ENCODE measurements around the gene ECT2.
A peak's percentile ranks its signal among the peaks of the same experiment; 100 is the strongest.
"Not testable (repeated sequence)": the region's sequence is repeated elsewhere in the genome, so short reads cannot be mapped to it uniquely, and the experiment has no call there.

The ECT2 gene

DNA sequence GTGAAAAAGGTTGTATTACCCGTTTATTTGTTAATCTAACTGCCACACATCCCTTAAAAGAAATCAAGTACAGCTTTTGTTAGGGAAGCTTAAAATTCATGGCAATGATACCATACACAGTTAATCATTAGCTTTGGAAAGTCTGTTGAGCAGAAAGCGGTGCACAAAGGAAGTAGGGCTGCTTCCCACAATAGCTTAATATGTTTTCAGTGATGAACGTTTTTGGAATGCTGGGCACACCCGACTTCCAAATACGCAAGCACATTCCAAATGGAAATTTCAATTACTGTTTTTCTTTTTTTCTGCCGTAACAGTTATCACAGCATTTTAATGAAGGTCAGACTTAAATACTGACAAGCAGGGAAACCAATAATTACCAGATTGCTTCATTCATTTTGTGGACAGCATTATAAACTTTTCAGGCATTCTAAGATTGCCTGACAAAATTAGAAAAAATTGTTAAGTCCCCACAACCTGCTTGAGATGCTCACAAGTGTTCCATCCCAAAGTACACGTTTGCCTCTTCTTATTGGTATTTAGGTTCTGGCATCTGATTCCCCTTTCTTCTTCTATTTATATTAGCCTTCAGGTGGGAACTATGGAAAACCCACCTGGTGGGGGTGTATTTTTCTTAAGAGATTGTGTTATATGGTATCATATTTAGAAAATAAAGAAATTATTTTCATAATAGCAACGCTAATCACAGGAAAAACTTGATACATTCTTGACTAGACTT is 1.1 kb upstream of the ECT2 start:
- peak; percentile 88 for DNase-seq

DNA sequence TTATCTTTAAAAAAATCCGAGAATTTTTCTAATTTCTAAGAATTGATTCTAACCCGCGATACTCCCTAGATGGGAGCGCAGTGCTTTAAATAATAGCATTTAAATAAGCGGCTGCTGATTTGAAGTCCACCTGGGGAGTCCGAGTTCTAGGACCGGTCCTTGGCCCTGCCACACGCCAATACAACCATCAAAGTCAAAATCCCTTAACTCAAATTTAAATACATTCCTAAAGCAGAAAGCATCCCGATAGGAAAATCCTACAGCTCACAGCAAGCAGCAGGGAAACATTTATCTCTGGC is 508 bp upstream of the ECT2 start:
- DNase-seq: no peak

DNA sequence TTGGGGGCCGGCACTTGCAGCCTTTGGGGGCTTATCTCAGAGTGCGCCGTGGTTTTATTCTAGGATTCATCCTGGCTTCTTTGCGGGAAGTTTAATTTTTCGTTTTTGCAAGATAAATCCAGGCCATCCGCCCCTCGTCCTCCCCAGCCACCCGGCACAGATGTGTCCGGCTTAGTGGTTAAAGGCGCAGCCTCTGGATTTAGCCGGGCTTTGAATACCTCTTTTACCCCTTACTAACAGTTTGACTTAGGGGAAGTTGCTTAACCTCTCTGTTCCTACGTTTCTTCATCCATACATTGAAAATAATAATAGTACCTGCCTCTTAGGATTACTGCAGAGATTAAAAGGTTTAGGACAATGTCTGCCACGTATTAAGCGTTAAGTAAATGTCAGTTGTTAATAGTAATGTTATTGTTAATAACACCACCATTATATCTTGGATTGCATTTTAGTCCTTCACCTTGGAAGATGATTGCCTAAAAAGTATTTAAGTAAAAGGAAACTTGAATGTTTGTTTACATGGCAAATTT is 714 bp downstream of the ECT2 start:
- DNase-seq: peak; percentile 23

DNA sequence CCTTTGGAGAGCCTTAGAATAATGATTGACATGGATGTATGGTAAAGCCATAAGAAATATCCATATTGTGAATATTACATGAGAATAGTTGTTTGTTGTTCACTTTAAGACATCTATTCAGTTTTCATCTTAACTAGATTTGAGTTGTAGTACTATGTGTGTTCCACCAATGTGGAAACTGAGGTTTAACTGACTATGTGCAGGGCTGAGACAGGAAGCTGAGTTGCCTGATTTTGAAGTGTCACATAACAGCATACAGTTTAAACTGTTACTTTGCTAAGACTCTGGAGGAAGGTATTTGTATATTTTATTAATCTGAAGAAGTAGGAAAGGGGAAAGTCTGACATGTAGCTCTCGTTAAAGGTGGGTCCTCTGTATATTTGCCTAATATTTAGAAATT is 2.1 kb downstream of the ECT2 start:
- no peak for DNase-seq

DNA sequence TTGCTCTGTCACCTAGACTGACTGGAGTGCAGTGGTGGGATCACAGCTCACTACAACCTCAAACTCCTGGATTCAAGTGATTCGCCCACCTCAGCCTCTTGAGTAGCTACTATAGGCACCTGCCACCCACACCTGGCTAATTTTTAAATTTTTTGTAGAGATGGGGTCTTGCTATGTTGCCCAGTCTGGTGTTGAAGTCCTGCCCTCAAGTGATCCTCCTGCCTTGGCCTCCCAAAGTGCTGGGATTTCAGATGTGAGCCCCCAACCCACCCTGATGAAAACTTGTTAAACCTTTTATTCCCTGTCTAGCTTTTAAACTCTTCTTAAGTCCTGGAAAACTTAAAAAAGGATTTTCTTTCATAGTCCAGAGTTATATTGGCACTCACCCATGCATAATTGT is 2.6 kb downstream of the ECT2 start:
- DNase-seq: no peak

DNA sequence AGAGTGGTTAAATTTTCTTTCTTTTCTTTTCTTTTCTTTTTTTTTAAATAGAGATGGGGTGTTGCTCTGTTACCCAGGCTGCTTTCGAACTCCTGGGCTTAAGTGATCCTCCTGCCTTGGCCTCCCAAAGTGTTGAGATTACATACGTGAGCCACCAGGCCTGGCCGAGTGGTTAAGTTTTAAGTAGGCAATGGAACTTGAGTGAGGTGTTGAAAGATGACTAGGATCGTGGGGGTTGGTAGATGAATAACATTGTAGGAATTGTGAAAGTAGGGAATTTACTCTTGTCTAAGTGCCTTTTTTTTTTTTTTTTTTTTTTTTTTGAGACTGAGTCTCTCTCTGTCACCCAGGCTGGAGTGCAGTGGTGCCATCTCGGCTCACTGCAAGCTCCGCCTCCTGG is 9.9 kb downstream of the ECT2 start:
- not testable (repeated sequence) for DNase-seq

DNA sequence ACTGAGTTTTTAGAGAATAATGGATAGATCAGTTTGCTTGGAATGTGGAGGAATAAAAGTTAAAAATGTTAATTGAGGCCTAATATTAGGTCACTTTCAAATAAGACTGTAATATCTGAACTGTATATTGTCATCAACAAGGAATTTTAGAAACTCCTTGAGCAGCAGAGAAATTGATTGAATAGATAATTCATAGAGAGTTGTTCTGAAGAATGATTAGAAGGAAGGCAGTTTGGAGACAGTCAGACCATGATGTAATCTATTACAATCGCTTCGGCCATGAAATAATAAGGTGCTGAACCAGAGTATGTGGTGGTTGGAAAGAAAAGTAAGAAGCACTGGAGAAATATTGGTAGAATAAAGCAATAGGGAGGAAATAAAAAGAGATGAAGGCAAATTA is 15.7 kb downstream of the ECT2 start:
- no peak for DNase-seq

DNA sequence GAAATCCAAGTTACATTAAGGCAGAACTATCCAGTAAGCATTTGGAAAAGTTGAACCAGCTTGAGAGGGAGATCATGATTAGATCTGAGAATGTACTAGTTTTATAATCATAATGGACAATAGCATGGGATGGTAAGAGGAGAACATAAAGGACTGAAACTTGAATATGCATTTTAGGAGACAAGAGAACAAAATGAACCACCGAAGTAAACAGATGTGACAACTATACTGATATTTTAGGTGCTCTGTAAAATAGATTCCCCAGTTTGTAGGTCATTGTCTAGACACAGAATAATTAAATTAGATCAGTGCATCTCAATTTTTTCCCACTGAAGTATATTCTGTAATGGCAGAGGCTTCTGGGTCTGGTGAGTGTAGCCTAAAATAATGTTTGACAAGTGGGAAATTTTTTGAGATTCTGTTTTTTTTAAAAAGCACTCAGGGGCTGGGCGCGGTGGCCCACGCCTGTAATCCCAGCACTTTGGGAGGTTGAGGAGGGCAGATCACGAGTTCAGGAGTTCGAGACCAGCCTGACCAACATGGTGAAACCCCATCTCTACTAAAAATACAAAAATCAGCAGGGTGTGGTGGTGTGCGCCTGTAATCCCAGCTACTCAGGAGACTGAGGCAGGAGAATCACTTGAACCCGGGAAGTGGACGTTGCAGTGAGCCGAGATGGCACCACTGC is 16.3 kb downstream of the ECT2 start:
- DNase-seq: no peak

DNA sequence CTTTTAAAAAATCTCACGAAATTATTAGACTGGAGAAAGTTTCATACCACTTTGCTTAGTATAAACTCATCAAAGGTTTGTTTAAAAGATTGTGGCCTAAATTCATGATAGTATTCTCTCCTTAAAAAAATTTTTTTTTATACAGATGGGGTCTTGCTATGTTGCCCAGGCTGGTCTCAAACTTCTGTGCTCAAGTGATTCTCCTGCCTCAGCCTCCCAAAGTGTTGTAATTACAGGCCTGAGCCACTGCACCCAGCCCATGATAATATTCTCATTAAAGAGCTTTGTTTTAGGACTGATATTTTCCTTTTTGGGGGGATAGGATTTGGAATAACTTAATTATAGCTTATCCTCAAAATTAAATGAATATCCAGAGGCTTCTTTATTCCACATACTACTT is 19.9 kb downstream of the ECT2 start:
- no peak for DNase-seq

DNA sequence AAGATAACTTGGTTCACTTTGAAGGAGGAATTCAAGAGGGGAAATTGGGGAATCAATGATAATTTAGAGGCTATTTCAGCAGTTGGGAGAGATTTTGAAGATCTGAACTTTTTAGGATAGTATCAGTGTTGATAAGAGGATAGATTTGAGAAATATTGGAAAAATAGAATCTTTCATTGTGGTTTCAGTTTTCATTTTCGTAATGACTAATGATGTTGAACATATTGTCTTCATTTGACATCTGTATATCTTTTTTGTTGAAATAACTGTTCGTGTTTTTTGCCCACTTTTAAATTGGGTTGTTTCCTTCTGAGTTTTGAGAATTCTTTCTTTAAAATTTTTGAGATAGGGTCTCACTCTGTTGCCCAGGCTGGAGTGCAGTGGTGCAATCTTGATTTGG is 21.1 kb downstream of the ECT2 start:
- no peak for DNase-seq

DNA sequence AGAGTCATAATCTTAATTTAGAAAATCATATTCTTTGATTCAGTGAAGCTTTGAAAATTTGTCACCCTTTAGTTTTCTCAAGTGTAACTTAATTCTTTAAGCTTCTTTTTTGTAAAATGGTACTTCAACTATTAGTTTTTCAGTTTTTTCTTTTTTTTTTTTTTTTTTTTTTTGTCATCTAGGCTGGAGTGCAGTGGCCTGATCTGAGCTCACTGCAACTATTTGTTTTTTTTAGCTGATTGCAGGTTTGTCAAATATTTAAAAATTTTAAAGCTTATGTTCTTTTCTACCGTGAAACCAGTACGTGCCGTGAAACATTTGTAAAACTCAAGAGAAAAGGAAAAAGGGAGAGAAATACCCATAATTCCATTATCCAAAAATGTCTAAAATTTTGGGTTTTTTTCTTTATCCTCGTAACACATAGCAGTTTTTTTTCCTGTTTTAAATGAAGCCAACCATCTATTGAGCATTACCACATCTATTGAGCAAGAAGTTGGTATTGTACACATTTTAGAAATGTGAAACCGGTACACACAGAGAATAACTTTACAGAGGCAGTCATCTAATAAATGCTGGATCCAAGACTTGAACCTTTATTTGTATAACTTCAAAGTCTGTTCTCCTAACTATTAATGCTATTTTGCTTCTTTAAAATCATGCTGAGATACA is 25.7 kb downstream of the ECT2 start:
- DNase-seq: no peak

DNA sequence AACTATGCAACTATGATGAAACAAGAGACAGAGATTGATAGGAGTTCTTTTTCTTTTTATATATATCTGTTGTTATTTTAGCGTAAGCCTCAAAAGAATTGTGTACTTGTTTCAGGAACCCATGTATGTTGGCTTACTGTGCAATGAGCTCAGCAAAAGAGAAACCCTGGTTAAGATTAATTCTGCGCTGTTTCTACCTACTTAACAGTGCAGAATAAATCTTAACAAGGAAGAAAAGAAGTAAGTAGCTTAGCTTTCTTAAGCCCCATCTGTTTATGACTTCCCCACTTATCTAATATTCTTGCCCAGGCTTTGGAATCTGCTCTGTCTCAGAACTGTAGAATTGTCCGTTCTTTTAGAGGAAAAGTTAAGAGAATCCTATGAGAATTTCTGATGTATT is 27.4 kb downstream of the ECT2 start:
- no peak for DNase-seq

DNA sequence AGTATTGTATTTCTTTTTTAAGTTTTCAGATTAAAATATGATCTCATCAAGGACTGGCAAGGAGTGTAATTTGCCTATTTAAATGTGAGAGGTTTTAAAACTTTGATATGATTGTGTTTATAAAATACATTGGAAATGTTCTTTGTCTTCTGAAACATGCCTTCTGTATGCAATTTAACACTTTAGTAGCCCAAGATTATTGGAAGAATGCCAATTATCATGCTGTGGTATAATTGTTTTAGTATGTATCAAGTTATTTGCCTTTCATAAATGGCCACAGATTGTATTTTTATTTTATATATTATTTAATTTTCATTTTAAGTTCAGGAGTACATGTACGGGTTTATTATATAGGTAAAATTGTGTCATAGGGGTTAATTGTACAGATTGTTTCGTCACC is 31.7 kb downstream of the ECT2 start:
- no peak for DNase-seq

DNA sequence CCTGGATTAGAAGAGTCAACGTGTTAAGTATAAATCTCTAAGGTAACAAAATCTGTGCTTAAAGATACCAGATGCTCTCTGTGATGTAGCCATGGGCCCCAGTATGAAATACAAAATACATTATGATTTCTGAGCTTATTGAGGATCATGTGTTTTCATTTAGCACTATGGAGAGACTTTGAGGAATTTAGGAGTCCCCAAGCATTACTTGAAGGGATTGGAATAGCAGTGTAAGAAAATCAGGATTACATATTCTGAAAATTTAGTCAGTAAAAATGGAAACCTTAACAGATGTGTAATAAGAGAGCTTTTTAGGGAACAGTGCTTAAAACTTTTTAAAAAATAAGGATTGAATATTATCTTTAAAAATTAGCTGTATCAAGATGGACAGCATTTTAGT is 35.5 kb downstream of the ECT2 start:
- no peak for DNase-seq

DNA sequence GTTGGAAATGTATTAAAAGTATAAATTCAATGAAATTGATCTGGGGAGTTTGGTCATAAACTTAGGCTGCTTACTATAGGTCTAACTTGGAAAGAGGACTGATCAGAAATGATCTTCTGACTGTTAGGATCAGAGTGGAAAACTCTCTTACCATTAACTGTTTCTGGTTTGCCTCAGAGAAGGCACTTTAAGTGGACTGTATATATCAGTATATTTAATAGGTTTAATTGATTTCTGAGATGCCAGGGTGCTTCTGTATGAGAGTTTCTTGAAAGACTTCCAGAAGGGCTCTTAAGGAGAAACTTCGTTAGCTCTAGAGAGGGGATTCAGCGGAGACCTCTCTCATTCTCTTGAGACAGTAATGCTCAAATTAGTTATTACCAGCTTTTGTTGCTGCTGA is 36.5 kb downstream of the ECT2 start:
- no peak for DNase-seq

DNA sequence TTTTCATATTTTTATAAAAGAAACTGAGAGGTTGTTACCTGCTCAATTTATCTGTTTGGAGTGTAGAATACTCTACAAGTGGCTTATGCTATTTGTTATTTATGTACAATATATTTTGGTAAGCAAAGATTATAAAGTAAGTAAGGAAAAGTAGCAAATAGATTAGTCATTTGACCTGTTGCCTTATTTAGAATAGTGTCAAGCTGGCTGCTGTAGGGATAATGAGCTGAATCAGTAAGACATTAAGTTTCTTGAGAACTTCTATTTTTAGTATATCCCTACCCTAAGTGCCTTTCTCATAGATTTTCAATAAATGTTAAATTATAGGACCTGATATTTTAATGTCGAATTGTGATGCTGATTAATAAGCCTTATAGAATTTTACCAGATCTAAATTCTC is 37.2 kb downstream of the ECT2 start:
- no peak for DNase-seq

DNA sequence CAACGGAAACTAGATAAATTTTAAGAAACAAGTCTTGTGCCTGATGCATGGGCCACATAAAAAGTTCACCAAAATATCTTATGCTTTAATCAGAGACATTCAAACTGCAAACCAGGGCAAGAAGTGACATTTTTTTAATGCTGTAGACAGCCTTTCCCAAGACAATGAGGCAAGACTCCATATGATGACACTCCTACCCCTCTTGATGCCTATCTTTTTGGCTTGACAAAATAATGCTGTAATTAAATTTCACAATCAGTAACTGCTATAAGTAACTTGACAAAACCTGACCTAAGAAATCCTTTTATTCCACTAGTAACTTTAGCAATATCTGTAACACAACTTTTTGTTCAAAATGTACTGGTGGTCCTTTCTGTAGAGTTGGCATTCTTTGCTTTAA is 48.7 kb downstream of the ECT2 start:
- no peak for DNase-seq

DNA sequence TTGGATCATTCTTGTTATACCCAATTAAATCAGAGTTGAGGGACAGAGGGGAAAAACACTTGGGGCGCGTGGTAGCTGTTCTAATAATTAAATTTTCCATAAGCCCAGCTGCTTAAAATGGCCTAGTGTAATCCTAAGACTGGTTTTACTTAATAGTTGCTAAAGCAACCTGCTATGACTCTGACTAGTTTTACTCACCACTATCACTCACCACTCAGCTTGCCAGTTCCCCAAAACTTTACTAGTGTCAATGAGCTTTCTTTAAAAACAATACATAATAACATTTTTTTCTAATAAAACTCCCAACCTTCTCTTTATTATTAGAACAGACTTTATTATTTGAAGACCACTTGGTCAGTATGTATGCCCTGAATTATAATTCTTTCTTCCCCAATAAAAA is 49.6 kb downstream of the ECT2 start:
- no peak for DNase-seq

DNA sequence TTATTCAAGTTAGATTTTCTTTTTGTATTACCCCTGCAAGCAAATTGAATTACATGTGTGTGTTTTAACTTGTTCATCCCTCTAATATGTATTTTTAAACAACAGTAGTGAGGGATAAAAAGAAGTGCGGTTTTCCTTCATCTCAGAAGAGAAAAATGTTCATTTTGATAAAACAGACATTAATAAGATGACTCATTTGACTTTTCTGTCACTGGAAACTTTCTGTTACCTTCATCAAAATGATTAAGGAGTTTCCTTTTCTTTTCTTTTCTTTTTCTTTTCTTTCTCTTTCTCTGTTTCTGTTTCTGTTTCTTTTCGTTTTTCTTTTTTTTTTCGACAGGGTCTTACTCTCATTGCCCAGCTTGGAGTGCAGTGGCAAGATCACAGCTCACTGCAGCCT is 53.0 kb downstream of the ECT2 start:
- no peak for DNase-seq

DNA sequence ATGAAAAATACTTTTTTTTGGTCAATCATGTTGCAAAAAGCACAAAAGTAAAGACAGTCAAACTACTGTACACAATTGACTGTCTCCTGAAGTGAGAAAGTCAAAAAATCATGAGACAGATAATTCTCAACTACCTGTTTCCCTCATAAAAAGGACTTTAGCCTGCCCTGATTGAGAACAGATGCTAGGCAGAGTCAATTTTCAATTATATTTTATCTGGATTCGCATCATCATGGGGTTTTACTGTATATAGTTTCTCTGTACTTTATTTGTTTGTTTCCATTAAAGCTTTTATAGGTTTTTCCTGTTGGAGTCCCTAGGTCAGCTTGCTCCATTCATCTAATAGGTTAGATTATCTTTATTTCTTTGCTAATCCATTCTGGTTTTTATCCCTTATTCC is 53.8 kb downstream of the ECT2 start:
- DNase-seq: no peak

DNA sequence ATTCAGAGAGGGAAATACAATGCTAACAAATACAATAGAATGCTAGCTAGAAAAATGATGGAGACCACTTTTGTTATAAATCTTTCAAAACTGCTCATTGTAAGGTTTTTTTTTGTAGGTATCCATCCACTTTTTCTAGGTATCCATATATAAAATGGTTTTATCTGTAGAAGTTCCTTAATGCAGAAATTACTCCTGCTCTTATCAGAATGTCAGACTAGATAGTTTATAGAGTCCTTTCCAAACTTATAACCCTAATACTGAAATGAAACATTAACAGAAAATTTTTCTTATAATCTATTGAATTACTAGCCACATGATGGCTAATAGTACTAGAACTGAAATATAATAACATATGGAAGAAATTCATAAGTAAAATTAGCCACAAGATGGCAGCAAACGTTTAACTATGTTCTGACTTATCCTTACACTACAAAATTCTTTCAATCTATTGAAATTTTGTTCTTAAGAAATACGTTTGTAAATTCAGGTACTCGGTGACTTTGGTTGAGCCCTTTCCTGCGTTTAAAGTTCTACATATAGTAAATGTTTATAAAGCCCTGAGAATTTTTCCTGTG is 58.5 kb downstream of the ECT2 start:
- DNase-seq: peak; percentile 16

DNA sequence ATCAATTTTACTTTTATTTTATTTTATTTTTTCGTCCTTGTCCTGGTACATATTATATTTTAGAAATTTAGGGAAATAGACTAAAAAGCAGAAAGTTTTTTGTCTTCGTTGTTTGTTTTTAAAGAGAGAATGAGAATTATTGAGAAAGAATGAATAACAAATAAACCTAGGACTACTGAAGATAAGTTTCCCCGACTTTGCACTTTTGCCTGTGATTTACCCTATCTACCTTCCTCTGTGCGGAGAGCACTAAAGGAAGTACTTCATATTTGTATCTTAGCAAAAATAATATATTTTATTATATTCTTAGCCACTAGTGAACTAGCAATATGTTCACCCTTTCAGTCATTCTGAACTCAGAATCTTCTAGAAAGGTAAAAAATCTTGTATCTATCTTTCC is 60.6 kb downstream of the ECT2 start:
- DNase-seq: no peak

DNA sequence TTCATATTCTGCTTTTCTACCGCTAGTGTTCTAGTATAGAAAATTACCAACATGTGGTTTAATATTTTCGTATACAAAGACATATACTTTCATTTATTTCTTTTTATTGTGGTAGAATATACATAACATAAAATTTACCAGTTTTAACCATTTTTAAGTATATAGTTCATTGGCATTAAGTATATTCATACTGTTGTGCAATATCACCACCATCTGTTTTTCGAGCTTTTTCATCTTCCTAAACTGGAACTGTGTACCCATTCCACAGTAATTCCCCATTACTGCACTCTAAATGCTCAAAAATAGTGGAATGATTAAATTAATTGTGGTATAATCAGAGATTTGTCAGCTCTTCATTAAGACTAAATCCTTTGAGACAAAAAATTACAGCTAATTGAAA is 62.9 kb downstream of the ECT2 start:
- DNase-seq: no peak

DNA sequence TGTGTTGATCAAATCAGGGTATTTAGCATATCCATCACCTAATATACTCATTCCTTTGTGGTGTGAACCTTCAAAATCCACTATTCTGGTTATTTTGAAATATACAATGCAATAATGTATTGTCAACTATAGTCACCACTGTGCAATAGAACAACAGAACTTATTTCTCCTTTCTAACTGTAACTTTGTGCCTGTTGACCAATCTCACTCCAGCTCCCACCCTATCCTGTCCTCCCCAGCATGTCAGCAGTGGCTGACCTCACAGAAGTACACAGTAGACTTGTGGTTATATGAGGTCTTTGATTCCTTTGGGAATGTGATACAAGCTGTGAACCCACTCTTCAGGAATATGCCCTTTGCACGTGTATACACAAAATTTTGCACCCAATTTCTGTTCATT is 64.2 kb downstream of the ECT2 start:
- DNase-seq: no peak

Measured in NCI-H748 treated with DMSO at 0.1 percent for 48 hours (cell line).